Muscle layer of duodenum (tissue), 2 donors: ENCODE measurements around the gene STK32A.

ENCODE experiments used
- H3K27ac ChIP-seq: one replicate; pipeline ENCODE4 v1.7.0; 2013; ENCODE audit warnings: mild to moderate bottlenecking, low read length
- H3K27me3 ChIP-seq: one replicate; pipeline ENCODE4 v1.7.0; 2013; ENCODE audit warnings: low read depth, mild to moderate bottlenecking, control low read depth, low read length
- H3K36me3 ChIP-seq, 2 donors: one replicate each; pipeline ENCODE4 v1.7.0; 2013; ENCODE audit warnings: low read length in 2 of 2, control low read depth in 1 of 2, mild to moderate bottlenecking in 1 of 2; ENCODE audit not compliant: insufficient read depth in 2 of 2, control insufficient read depth in 1 of 2
- H3K4me1 ChIP-seq, 2 donors: one replicate each; pipeline ENCODE4 v1.7.0; 2013; ENCODE audit warnings: low read length in 2 of 2, mild to moderate bottlenecking in 2 of 2, control low read depth in 1 of 2, moderate library complexity in 1 of 2; ENCODE audit not compliant: insufficient read depth in 2 of 2, control insufficient read depth in 1 of 2
- H3K4me3 ChIP-seq, 2 donors: one replicate each; pipeline ENCODE4 v1.7.0; 2013; ENCODE audit warnings: low read length in 2 of 2, low read depth in 1 of 2, mild to moderate bottlenecking in 1 of 2
- H3K9me3 ChIP-seq, 2 donors: one replicate each; pipeline ENCODE4 v1.7.0; 2013; ENCODE audit warnings: low read length in 2 of 2, control low read depth in 1 of 2, mild to moderate bottlenecking in 1 of 2; ENCODE audit not compliant: control insufficient read depth in 1 of 2
- donor health status: healthy.

The STK32A gene

GRCh38 chr5:147432323-147432722, 197.5 kb downstream of the STK32A start:
- H3K36me3 ChIP-seq, result no peaks in the 10 kb centered on the region
- H3K27me3 ChIP-seq, result no peaks in the 10 kb centered on the region
- H3K4me1 ChIP-seq, result peaks cover 12 to 68% of the 10 kb centered on the region in 2 donors
- H3K27ac ChIP-seq, result no peak overlapping the region
- no peaks in the 10 kb centered on the region for H3K9me3 ChIP-seq
- H3K4me3 ChIP-seq, result no peak overlapping the region

- H3K4me3 ChIP-seq, result no peak overlapping the region
- H3K27ac ChIP-seq, result no peak overlapping the region
- H3K4me1 ChIP-seq, result peaks cover 0 to 55% of the 10 kb centered on the region in 2 donors
- H3K27me3 ChIP-seq, result no peaks in the 10 kb centered on the region
- no peaks in the 10 kb centered on the region for H3K9me3 ChIP-seq
- H3K36me3 ChIP-seq, result no peaks in the 10 kb centered on the region
Observed at GRCh38 chr5:147434049-147434448, 199.2 kb downstream of the STK32A start.

- Histone ChIP-seq H3K9me3 (no peaks in the 10 kb centered on the region), H3K27ac (no peak overlapping the region), H3K4me1 (peaks cover 0 to 42% of the 10 kb centered on the region in 2 donors), H3K36me3 (no peaks in the 10 kb centered on the region), H3K4me3 (no peak overlapping the region), H3K27me3 (no peaks in the 10 kb centered on the region)
Observed at GRCh38 chr5:147436596-147436995, 201.8 kb downstream of the STK32A start.

- H3K36me3 ChIP-seq, result no peaks in the 10 kb centered on the region
- H3K4me3 ChIP-seq, result no peak overlapping the region
- no peaks in the 10 kb centered on the region for H3K27me3 ChIP-seq
- no peak overlapping the region for H3K27ac ChIP-seq
- no peaks in the 10 kb centered on the region for H3K9me3 ChIP-seq
- H3K4me1 ChIP-seq, result peaks cover 0 to 36% of the 10 kb centered on the region in 2 donors
Observed at GRCh38 chr5:147437161-147437596, 202.4 kb downstream of the STK32A start.
